Smooth muscle cell (in vitro differentiated cells): ENCODE results near the gene NHLRC3. TPM values are rescaled to one million over a fixed set of nuclear protein-coding genes. Genes with fewer than 3 reads are reported as not detected.

Experiments
- DNase-seq: peaks from one replicate; lab custom pipeline; 2025; ENCODE audit not compliant: unreplicated experiment; lab: John Stamatoyannopoulos, UW
- H2AFZ ChIP-seq: fragments of 200-600 bp; sonication (generic); 2 replicates; pipeline ENCODE4 v1.6.0; 2016; ENCODE audit warnings: antibody characterized with exemption, low read depth, mild to moderate bottlenecking
- H3F3A ChIP-seq: fragments of 200-600 bp; sonication (generic); 2 replicates; pipeline ENCODE4 v1.6.0; 2017; ENCODE audit warnings: antibody characterized with exemption, low read depth
- H3K27ac ChIP-seq: fragments of 200-600 bp; sonication (generic); 2 replicates; pipeline ENCODE4 v1.5.1; 2016; ENCODE audit warnings: low read depth, mild to moderate bottlenecking
- H3K27me3 ChIP-seq: fragments of 200-600 bp; sonication (generic); 2 replicates; pipeline ENCODE4 v1.6.1; 2016; ENCODE audit warnings: low read depth, mild to moderate bottlenecking
- H3K36me3 ChIP-seq: fragments of 200-600 bp; sonication (generic); 2 replicates; pipeline ENCODE4 v1.5.1; 2016; ENCODE audit warnings: low read depth
- H3K4me1 ChIP-seq: fragments of 200-600 bp; sonication (generic); 2 replicates; pipeline ENCODE4 v1.5.1; 2016; ENCODE audit warnings: low read depth
- H3K4me2 ChIP-seq: fragments of 200-600 bp; sonication (generic); 2 replicates; pipeline ENCODE4 v1.6.0; 2016; ENCODE audit warnings: mild to moderate bottlenecking
- H3K4me3 ChIP-seq: fragments of 200-600 bp; sonication (generic); 2 replicates; pipeline ENCODE4 v1.5.1; 2016; ENCODE audit warnings: mild to moderate bottlenecking
- H3K79me2 ChIP-seq: fragments of 200-600 bp; sonication (generic); 2 replicates; pipeline ENCODE4 v1.6.0; 2016; ENCODE audit warnings: low read depth, mild to moderate bottlenecking
- H3K9ac ChIP-seq: fragments of 200-600 bp; sonication (generic); 2 replicates; pipeline ENCODE4 v1.6.0; 2016; ENCODE audit warnings: low read depth
- H3K9me3 ChIP-seq: fragments of 200-600 bp; sonication (generic); replicated peaks from 2 replicates; pipeline ENCODE4 v1.5.1; 2016; ENCODE audit warnings: low read depth
- H4K20me1 ChIP-seq: fragments of 200-600 bp; sonication (generic); 2 replicates; pipeline ENCODE4 v1.6.0; 2016; ENCODE audit warnings: low read depth
- CTCF ChIP-seq: fragments of 200-600 bp; sonication (generic); IDR thresholded peaks from 2 replicates; pipeline ENCODE4 v1.5.1; 2017; ENCODE audit warnings: borderline replicate concordance, mild to moderate bottlenecking, antibody characterized with exemption; ENCODE audit not compliant: insufficient read depth, poor library complexity, severe bottlenecking
- WGBS: methylation state at CpG from one replicate; pipeline ENCODE4 v1.1.7; 2016; ENCODE audit warnings: low lambda C conversion rate; 5-methylcytosine and 5-hydroxymethylcytosine counted together
- polyA plus RNA-seq: library from polyadenylated mRNA; unstranded; fragments of >200 nt; fragmentation: Nextera tagmentation; extraction: Ambion mirVana; gene quantifications from 2 replicates; pipeline ENCODE4 v1.2.1, GENCODE V29; 2016
- total RNA-seq: library from RNA; depleted of rRNA; stranded (reverse); fragments of >200 nt; gene quantifications from 2 replicates; pipeline ENCODE4 v1.2.3, GENCODE V29; 2014

The NHLRC3 gene
- total and polyA plus RNA-seq, 2 experiments from 2014 or later: 6.2 to 11.5 TPM

GRCh38 chr13:39016087-39016486 lies 22.2 kb upstream of the NHLRC3 start:
- no peak overlapping the region for H3K4me3 ChIP-seq
- TF ChIP-seq CTCF: no peak
- 89% methylated on average over 1 of the region's 1 CpG for WGBS
- H3F3A ChIP-seq: no peaks in the 10 kb centered on the region
- H2AFZ ChIP-seq: no peak overlapping the region
- H3K4me2 ChIP-seq: no peak overlapping the region
- H3K79me2 ChIP-seq: no peaks in the 10 kb centered on the region
- no peak overlapping the region for H3K9ac ChIP-seq
- no peaks in the 10 kb centered on the region for H3K27me3 ChIP-seq
- no peak for DNase-seq
- H3K27ac ChIP-seq: no peak overlapping the region
- H3K4me1 ChIP-seq: no peaks in the 10 kb centered on the region
- H3K36me3 ChIP-seq: peaks cover 32% of the 10 kb centered on the region
- no peaks in the 10 kb centered on the region for H4K20me1 ChIP-seq
- no peaks in the 10 kb centered on the region for H3K9me3 ChIP-seq

- peak; percentile 29 for TF ChIP-seq CTCF
- no peaks in the 10 kb centered on the region for H3K4me1 ChIP-seq
- no peaks in the 10 kb centered on the region for H3F3A ChIP-seq
- H4K20me1 ChIP-seq: no peaks in the 10 kb centered on the region
- WGBS: 45% methylated on average over 2 of the region's 2 CpGs
- H3K9me3 ChIP-seq: no peaks in the 10 kb centered on the region
- H3K79me2 ChIP-seq: no peaks in the 10 kb centered on the region
- peaks cover 26% of the 10 kb centered on the region for H3K36me3 ChIP-seq
- no peak overlapping the region for H3K4me3 ChIP-seq
- H2AFZ ChIP-seq: no peak overlapping the region
- H3K27me3 ChIP-seq: no peaks in the 10 kb centered on the region
- H3K9ac ChIP-seq: no peak overlapping the region
- no peak overlapping the region for H3K27ac ChIP-seq
- no peak for DNase-seq
- H3K4me2 ChIP-seq: no peak overlapping the region
Measured at GRCh38 chr13:39016787-39017186, 21.5 kb upstream of the NHLRC3 start.

- Histone ChIP-seq H2AFZ (no peak overlapping the region), H3K4me1 (no peaks in the 10 kb centered on the region), H4K20me1 (no peaks in the 10 kb centered on the region), H3K4me3 (no peak overlapping the region), H3F3A (no peaks in the 10 kb centered on the region), H3K9me3 (no peaks in the 10 kb centered on the region), H3K4me2 (no peak overlapping the region), H3K27me3 (no peaks in the 10 kb centered on the region), H3K27ac (no peak overlapping the region), H3K9ac (no peak overlapping the region), H3K79me2 (no peaks in the 10 kb centered on the region), H3K36me3 (peaks cover 11% of the 10 kb centered on the region)
- DNase-seq: no peak
- TF ChIP-seq CTCF: no peak
- WGBS: 91% methylated on average over 4 of the region's 4 CpGs
Measured at GRCh38 chr13:39020853-39021462, 17.3 kb upstream of the NHLRC3 start.

GRCh38 chr13:39023316-39023715 lies 14.9 kb upstream of the NHLRC3 start:
- Histone ChIP-seq H3K4me2 (peak overlapping the region; percentile 38), H3F3A (peaks cover 4% of the 10 kb centered on the region), H4K20me1 (no peaks in the 10 kb centered on the region), H3K79me2 (no peaks in the 10 kb centered on the region), H3K4me1 (no peaks in the 10 kb centered on the region), H3K4me3 (no peak overlapping the region), H3K27me3 (no peaks in the 10 kb centered on the region), H2AFZ (no peak overlapping the region), H3K9ac (no peak overlapping the region), H3K27ac (peak overlapping the region; percentile 59), H3K9me3 (no peaks in the 10 kb centered on the region), H3K36me3 (peaks cover 9% of the 10 kb centered on the region)
- 51% methylated on average over 2 of the region's 2 CpGs for WGBS
- TF ChIP-seq CTCF: no peak
- DNase-seq: no peak
